Heart left ventricle (tissue), 16 donors: ENCODE results near the gene KANSL1. TPM values are rescaled to one million over a fixed set of nuclear protein-coding genes. Genes with fewer than 3 reads are reported as not detected.
A peak's percentile ranks its signal among the peaks of the same experiment; 100 is the strongest.
"Not testable (repeated sequence)": the region's sequence is repeated elsewhere in the genome, so short reads cannot be mapped to it uniquely, and the experiment has no call there.

Experiments used
- ATAC-seq, 4 donors: fragments of 200-7000 bp; cut with Tn5 transposase; one replicate each; pipeline ENCODE4 v1.9.1; 2020 to 2022; ENCODE audit warnings: moderate library complexity in 4 of 4, mild to moderate bottlenecking in 3 of 4, moderate number of reproducible peaks in 1 of 4
- DNase-seq, 5 donors: peaks; one replicate each; pipeline ENCODE4 v3.0.0-alpha.2; 2020
- H3K27ac ChIP-seq, 12 donors: fragments of 200-600 bp; sonication (generic) in 4 of 12; one replicate each; pipeline versions ENCODE4 v1.5.0 to v1.8.0; 2016 to 2022; ENCODE audit warnings: mild to moderate bottlenecking in 2 of 12
- H3K27me3 ChIP-seq, 9 donors: fragments of 200-600 bp; sonication (generic) in 2 of 9; one replicate each; pipeline versions ENCODE4 v1.5.1 to v1.8.0; 2016 to 2022; ENCODE audit warnings: mild to moderate bottlenecking in 3 of 9
- H3K36me3 ChIP-seq, 9 donors: fragments of 200-600 bp; sonication (generic) in 2 of 9; one replicate each; pipeline versions ENCODE4 v1.5.0 to v1.8.0; 2018 to 2022; ENCODE audit warnings: mild to moderate bottlenecking in 2 of 9
- H3K4me1 ChIP-seq, 12 donors: fragments of 200-600 bp; sonication (generic) in 4 of 12; one replicate each; pipeline versions ENCODE4 v1.5.0 to v1.8.0; 2016 to 2022; ENCODE audit warnings: mild to moderate bottlenecking in 3 of 12
- H3K4me3 ChIP-seq, 12 donors: fragments of 200-600 bp; sonication (generic) in 4 of 12; one replicate each; pipeline versions ENCODE4 v1.5.0 to v1.8.0; 2017 to 2022; ENCODE audit warnings: mild to moderate bottlenecking in 9 of 12, moderate library complexity in 4 of 12
- H3K9me3 ChIP-seq, 12 donors: fragments of 200-600 bp; sonication (generic) in 4 of 12; one replicate each; pipeline versions ENCODE4 v1.5.0 to v1.8.0; 2016 to 2022; ENCODE audit warnings: mild to moderate bottlenecking in 1 of 12
- POLR2A ChIP-seq, 2 donors: fragments of 450-650 bp; IDR thresholded peaks; one replicate each; pipeline ENCODE4 v1.6.1; 2017; ENCODE audit warnings: antibody characterized with exemption in 2 of 2, mild to moderate bottlenecking in 2 of 2, moderate library complexity in 2 of 2
- WGBS, 4 donors: extraction: QIAGEN DNeasy Blood & Tissue Kit in 2 of 4; methylation state at CpG; one replicate each; pipeline versions ENCODE4 v1.1.5 to v1.1.7; 2013 to 2018; 5-methylcytosine and 5-hydroxymethylcytosine counted together
- intact Hi-C, 10 donors: fragments of 100-400 bp; cut with DNase I; formaldehyde crosslinking; loops; one replicate each; pipeline versions ENCODE4 v1.11.1 to v1.14.2; 2022
- polyA plus RNA-seq, 2 donors: library from polyadenylated mRNA; stranded (reverse); fragments of 200-250 nt; gene quantifications; one replicate each; pipeline ENCODE4 v1.2.3, GENCODE V29; 2013
- total RNA-seq, 9 donors: library from RNA; depleted of rRNA in 2 of 9; stranded (reverse); fragments of >200 nt in 2 of 9; fragmentation: NEBNext Ultra II Directional in 3 of 9; extraction: Animal tissue kit (Norgen Biotek cat#: 25700) in 3 of 9; gene quantifications; one replicate each; pipeline versions ENCODE4 v1.1.0 to v1.2.4, GENCODE V29; 2016 to 2023
- TF ChIP-seq, protein P1 (sequence below), 12 donors: fragments of 200-600 bp; sonication (generic) in 4 of 12; IDR thresholded peaks; one replicate each; pipeline versions ENCODE4 v1.5.0 to v1.8.0; 2018 to 2022; ENCODE audit warnings: antibody characterized with exemption in 12 of 12, mild to moderate bottlenecking in 5 of 12
- donor health status: ischemic (EF 13 %, LVEDD 7.1; RV severe dilation, severe dysfunction).
- donor health status: healthy with polysubstance abuse.
- donor health status: DM: no; HTN: yes; CAD: no.
- donor health status: DM: no; HTN: no; CAD: no.
- donor health status: ischemic (EF 25% LVEDD 6.9; RV normal size, moderate dysfunction).
- donor health status: ischemic (EF 25% LVEDD 5.7; RV mildly dilated, moderate dysfunction).
- donor health status: healthy.
- donor health status: DM: yes; HTN: yes; CAD: no.
- donor health status: ischemic (EF 35%, LVEDD 5.7; RV mildly dilated, moderate dysfunction).
- donor health status: nonischemic (EF 11% LVEDD 7.7; RV severe dilation, severe dysfunction).
- donor health status: DM: yes; HTN: yes; CAD: no.
- donor health status: PGD.
- donor health status: ischemic (EF 29% LVEDD 5.4; RV normal size, mild dysfunction).
- donor health status: nonischemic (EF 23%, LVEDD 6.1; RV moderate dilation, normal function).

Gene KANSL1
- total and polyA plus RNA-seq, 11 donors: 13.7 to 57.2 (median 28.9) TPM

DNA sequence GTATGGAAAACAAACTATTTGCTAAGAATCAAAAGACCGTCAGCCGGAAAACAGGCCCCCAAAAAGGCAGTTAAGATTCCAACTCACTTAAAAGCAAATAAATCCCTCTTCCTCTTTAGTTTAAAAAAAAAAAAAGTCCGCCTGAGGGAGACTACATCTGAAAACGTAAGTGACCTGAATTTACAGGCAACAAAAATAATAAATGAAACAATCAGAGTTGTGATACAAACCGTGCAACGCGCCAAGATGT is 1.1 kb downstream of the KANSL1 start:
- TF ChIP-seq, protein P1, sequence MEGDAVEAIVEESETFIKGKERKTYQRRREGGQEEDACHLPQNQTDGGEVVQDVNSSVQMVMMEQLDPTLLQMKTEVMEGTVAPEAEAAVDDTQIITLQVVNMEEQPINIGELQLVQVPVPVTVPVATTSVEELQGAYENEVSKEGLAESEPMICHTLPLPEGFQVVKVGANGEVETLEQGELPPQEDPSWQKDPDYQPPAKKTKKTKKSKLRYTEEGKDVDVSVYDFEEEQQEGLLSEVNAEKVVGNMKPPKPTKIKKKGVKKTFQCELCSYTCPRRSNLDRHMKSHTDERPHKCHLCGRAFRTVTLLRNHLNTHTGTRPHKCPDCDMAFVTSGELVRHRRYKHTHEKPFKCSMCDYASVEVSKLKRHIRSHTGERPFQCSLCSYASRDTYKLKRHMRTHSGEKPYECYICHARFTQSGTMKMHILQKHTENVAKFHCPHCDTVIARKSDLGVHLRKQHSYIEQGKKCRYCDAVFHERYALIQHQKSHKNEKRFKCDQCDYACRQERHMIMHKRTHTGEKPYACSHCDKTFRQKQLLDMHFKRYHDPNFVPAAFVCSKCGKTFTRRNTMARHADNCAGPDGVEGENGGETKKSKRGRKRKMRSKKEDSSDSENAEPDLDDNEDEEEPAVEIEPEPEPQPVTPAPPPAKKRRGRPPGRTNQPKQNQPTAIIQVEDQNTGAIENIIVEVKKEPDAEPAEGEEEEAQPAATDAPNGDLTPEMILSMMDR (IDR thresholded peaks at IDR 0.05): no peak
- TF ChIP-seq POLR2A (IDR thresholded peaks at IDR 0.05): no peak
- no peak for ATAC-seq
- no peaks in the 10 kb centered on the region for H3K9me3 ChIP-seq
- H3K27ac ChIP-seq: peak overlapping the region; percentile 98 to 100 (median 99)
- H3K27me3 ChIP-seq: no peaks in the 10 kb centered on the region
- H3K4me3 ChIP-seq: peak overlapping the region; percentile 70 to 100 (median 86)
- peaks cover 0 to 62% (median 49%) of the 10 kb centered on the region in 12 donors for H3K4me1 ChIP-seq
- DNase-seq: no peak
- 0 to 2% (median 0%) methylated on average over 7 of the region's 7 CpGs for WGBS, 4 donors
- H3K36me3 ChIP-seq: no peaks in the 10 kb centered on the region
- intact Hi-C loops: loop anchor here in 9 of 10 donors (1.0 to 5.0 kb wide), 7 partner anchors 21 to 150 kb away; no protein-coding TSS in a partner anchor

- WGBS, 4 donors: 0 to 1% (median 0%) methylated on average over 20 of the region's 20 CpGs
- no peak for TF ChIP-seq POLR2A (IDR thresholded peaks at IDR 0.05)
- TF ChIP-seq, protein P1 (IDR thresholded peaks at IDR 0.05): no peak
- Histone ChIP-seq H3K4me3 (peak overlapping the region; percentile 70 to 100 (median 86)), H3K27ac (peak overlapping the region; percentile 98 to 100 (median 99)), H3K4me1 (peaks cover 0 to 68% (median 55%) of the 10 kb centered on the region in 12 donors), H3K27me3 (no peaks in the 10 kb centered on the region), H3K9me3 (no peaks in the 10 kb centered on the region), H3K36me3 (no peaks in the 10 kb centered on the region)
- intact Hi-C loops: loop anchor here in 9 of 10 donors (1.0 to 5.0 kb wide), 7 partner anchors 21 to 149 kb away; no protein-coding TSS in a partner anchor
- DNase-seq: peak in 2 of 5 donors; percentile 30 to 40
- no peak for ATAC-seq
Observed at GRCh38 chr17:46191322-46192188, 1.7 kb downstream of the KANSL1 start.

- Histone ChIP-seq H3K4me3 (peak overlapping the region; percentile 70 to 100 (median 86)), H3K36me3 (no peaks in the 10 kb centered on the region), H3K4me1 (peaks cover 0 to 71% (median 61%) of the 10 kb centered on the region in 12 donors), H3K27me3 (no peaks in the 10 kb centered on the region), H3K27ac (peak overlapping the region in 11 of 12 donors; percentile 35 to 100 (median 99)), H3K9me3 (no peaks in the 10 kb centered on the region)
- ATAC-seq (no peak), DNase-seq (no peak)
- intact Hi-C loops: loop anchor here in 6 of 10 donors (5.0 kb wide), 4 partner anchors 33 to 148 kb away; no protein-coding TSS in a partner anchor
- WGBS, 4 donors: 30 to 33% (median 30%) methylated on average over 4 of the region's 4 CpGs
- TF ChIP-seq, protein P1 (IDR thresholded peaks at IDR 0.05): no peak
- no peak for TF ChIP-seq POLR2A (IDR thresholded peaks at IDR 0.05)
Observed at GRCh38 chr17:46190763-46191162, 2.5 kb downstream of the KANSL1 start.

DNA sequence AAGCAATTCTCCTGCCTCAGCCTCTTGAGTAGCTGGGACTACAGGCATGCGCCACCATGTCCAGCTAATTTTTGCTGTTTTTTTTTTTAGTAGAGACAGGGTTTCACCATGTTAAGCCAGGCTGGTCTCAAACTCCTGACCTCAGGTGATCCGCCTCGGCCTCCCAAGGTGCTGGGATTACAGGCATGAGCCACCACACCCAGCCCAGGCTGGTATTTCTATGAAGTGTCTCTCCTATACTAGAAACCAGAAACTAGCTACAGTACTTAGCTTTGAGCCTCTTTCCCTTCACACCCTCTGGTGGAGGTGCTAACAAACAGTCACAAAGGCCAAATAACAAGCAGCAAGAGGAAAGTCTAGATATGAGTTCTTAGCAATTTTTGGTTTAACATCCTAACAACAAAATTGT is 6.4 kb downstream of the KANSL1 start:
- H3K36me3 ChIP-seq, H3K27me3 ChIP-seq, H3K27ac ChIP-seq, DNase-seq, H3K4me3 ChIP-seq, H3K9me3 ChIP-seq: not testable (repeated sequence)
- ATAC-seq: peak in 2 of 4 donors; percentile 47 to 51
- 91 to 93% (median 91%) methylated on average over 3 of the region's 3 CpGs for WGBS, 4 donors
- TF ChIP-seq, protein P1 (IDR thresholded peaks at IDR 0.05): peak in 10 of 12 donors; percentile 14 to 50 (median 27)
- intact Hi-C loops: loop anchor here in 2 of 10 donors (5.0 kb wide), 2 partner anchors 35 to 70 kb away; no protein-coding TSS in a partner anchor
- H3K4me1 ChIP-seq: peaks cover 0 to 94% (median 86%) of the 10 kb centered on the region in 12 donors
